Fibroblast of skin of scalp (primary cell): ENCODE results near the gene SDK2.
A peak's percentile ranks its signal among the peaks of the same experiment; 100 is the strongest.
"Not testable (repeated sequence)": the region's sequence is repeated elsewhere in the genome, so short reads cannot be mapped to it uniquely, and the experiment has no call there.

Experiments used
- DNase-seq: peaks from one replicate; pipeline ENCODE4 v3.0.0-alpha.2; 2013

The SDK2 gene

DNA sequence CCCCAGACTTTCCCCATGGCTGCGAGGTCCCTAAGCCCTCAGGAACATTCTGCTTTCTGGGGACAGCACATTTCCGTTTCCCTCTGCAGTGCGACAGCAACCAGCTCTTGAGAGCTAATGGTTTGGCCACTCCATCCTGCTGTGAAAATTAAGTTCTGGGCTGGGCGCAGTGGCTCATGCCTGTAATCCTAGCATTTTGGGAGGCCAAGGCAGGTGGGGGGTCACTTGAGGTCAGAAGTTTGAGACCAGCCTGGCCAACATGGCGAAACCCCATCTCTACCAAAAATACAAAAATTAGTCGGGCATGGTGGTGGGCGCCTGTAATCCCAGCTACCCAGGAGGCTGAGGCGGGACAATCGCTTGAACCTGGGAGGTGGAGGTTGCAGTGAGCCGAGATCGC, 331.4 kb downstream of the SDK2 start:
- not testable (repeated sequence) for DNase-seq

DNA sequence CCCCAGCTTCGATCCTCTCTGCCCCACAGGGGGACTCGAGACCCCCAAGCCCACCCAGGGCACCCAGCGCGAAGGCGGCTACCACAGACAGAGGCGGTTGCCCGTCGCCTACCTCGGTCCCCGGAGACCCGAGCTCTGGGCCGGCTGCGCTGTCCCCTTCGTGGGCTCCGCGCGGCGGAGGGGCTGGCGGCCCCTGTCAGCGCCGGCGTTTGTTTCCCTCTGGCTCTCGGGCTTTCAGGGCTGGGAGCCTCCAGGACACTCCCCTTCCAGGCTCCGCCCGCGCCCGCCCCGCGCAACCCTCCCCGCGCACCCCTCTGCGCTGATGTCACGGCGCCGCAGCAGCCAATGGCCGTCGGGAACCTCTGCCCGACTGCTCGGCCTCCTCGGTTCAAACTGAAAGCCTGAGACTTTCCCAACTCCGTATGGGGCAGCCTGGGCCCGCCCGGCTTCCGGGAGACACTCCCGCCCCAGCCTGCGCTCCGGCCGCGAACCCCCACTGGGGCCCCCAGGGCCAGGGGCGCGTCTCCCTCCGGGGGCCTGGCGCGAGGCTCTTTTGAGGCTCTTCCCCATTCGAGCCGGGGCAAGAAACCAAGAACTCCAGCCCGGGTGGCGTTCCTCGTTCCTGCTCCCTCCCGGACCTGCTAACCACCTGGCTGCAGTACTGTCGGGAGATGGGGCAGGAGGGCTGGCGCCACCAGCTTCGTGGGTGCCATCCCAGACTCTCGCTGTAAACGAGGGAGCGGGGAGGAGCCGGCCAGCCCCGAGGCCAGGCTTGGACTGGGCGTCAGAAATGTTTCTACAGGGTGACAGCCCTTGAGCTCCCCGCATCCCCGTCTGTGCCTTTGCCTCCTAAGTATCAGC, 332.2 kb downstream of the SDK2 start, which contains the start of gene CDC42EP4:
CDC42EP4 (minus strand) TSS at position 221 of the 861 bp plus-strand sequence. CDS start 25,501 bp downstream, outside the sequence.
- DNase-seq, result peak; percentile 95

DNA sequence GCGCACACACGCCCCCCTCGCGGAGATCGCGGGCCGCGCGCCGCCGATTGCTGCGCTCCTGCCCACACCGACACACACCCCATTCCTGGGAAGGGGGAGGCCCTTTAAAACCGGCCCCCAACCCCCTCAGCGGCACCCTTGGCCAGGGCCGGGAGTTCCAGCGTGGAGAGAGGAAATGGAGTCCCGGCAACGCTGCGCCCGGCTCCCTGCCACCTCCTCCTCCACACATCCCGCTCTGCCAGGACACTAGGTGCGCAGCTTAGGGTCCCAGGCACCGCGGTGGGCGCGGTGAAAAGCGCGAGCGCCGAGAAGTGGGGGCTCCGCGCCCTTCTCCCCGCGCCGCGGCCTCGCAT, 332.8 kb downstream of the SDK2 start:
- DNase-seq, result no peak

DNA sequence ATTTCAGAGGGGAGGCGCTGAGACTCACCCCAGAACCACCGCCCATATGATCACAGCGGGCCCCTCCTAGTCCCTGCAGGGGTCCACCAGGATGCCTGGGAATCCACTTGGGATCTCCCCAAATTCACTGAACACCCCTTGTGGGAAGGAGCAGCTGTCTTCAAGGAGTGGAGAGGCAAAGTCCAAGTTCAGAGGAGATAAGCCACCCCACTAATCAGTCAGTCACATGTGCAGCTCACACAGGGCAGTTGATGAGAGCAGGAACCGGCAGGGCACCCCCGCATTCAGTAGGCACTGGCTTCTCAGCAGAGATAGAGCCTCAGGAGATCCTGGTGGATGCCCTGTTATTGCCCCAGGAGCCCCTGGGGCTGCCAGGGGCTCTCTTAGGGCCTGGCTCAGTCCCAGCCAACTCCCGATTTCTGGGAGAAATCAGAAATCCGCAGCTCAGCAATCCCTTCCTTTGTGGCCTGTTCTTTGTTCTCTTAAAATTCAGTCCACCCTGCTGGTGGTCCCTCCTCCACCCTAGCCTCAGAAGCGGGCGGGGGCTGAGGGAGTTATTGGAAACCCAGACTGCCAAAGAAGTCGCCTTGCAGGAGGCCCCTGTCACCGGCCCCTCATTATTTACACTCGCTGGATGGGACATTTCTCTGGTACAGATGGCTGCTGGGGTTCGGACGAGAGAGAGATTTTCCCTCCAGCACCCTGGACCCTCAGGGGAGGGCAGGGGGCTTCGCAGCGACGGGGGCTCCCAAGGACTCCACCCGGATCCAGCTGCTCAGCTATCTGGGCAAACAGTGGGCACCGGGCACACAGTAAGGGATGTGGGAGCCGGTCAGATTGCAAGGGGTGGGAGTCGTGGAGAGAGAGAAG, 334.3 kb downstream of the SDK2 start:
- DNase-seq, result peak; percentile 27

DNA sequence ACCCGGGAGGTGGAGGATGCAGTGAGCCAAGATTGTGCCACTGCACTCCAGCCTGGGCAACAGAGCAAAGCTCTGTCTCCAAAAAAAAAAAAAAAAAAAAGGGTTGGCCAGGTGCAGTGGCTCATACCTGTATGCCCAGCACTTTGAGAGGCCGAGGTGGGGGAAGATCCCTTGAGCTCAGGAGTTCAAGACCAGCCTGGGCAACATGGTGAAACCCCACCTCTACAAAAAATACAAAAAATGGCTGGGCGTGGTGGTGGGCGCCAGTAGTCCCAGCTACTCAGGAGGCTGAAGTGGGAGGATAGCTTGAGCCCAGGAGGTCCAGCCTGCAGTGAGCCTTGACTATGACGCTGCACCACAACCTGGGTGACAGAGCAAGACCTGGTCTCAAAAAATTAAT, 335.3 kb downstream of the SDK2 start:
- DNase-seq, result not testable (repeated sequence)

DNA sequence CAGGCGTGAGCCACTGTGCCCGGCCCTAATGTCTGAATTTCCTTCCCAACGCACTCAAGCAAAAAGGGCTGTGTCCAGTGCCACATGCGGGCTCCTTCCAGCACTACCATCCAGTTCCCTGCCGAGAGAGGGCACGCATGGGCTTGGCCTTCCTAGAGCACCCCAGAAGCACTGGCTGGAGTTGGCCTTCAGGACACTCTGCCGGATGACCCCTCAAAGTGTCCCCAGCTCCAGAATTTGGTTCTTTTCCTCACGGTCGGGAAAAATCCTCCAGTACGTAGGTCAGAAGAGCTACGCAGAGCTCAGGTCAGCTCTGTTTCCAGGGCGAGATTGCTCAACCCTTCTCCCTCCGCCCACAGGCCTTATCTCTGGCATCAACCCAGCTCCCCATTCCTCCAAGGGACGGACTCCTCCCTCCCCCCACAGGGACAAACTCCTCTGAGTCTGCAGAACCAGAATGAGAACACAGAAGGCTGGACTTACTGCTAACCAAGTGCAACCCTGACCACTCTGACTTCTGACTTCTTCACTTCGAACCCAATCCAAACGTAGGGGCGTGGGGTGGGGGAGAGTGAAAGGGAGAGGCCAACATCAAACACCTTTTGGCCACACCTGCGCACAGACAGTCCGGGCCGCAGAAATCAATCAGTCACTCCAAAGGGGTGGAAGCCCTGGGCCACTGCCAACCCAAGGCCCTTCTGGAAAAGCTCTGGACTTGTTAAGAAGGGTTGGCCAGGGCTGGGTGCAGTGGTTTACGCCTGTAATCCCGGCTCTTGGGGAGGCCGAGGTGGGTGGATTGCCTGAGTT, 336.0 kb downstream of the SDK2 start:
- peak; percentile 53 for DNase-seq

DNA sequence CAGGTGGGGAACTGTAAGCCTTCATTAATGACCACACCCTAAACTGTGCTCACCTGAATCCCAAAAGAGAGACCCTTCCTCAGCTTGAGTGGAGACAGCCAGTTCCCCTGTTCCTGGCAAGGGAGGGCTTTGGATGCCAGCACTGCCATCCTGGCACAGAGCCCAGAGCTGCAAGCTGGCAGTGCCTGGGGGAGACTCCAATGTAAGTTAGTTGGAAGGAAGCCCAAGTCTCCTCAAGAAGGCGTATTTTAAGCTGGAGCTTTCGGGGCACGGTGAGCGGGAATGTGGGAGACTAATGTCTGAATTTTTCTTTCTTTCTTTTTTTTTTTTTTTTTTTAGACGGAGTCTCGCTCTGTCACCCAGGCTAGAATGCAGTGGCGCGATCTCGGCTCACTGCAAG, 337.1 kb downstream of the SDK2 start:
- DNase-seq, result no peak

DNA sequence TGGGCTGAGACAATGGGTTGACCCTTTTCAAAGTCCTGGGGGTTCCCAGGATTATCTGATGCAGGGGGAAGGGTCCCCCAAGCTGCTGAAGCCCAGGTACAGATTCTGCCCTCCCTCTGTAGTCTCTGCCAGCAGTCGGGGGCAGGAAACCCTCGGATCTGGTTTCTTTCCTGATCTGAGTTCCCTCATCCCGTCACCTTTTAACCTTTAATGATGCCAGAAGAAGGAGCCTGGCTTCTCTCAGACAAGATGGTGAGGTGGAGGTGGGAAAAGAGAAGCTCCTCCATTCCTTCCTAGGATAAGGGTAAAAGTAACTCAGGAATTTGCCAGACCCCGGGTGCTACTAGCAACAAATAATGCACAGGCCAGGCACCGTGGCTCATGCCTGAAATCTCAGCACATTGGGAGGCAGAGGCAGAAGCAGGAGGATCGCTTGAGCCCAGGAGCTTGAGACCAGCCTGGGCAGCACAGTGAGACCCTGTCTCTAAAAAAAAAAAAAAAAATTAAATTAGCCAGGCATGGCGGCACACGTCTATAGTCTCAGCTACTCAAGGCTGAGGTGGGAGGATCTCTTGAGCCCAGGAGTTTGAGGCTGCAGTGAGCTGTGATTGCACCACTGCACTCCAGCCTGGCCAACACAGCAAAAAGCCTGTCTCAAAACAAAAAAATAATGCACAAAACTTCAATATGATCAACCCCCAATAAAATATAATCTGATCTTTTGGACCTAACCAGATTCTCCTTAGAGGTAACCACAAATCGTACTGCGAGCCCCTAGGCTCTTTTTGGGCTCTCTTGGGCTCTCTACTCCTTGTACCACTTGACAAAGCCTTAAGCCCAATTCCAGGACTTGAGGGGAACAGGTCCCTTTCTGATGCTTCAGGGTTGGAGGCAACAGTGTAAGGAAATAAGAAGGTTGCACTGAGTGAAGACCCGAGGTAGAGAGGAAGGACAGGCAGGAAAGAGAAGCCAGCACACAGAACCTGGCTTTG, 338.1 kb downstream of the SDK2 start:
- no peak for DNase-seq

DNA sequence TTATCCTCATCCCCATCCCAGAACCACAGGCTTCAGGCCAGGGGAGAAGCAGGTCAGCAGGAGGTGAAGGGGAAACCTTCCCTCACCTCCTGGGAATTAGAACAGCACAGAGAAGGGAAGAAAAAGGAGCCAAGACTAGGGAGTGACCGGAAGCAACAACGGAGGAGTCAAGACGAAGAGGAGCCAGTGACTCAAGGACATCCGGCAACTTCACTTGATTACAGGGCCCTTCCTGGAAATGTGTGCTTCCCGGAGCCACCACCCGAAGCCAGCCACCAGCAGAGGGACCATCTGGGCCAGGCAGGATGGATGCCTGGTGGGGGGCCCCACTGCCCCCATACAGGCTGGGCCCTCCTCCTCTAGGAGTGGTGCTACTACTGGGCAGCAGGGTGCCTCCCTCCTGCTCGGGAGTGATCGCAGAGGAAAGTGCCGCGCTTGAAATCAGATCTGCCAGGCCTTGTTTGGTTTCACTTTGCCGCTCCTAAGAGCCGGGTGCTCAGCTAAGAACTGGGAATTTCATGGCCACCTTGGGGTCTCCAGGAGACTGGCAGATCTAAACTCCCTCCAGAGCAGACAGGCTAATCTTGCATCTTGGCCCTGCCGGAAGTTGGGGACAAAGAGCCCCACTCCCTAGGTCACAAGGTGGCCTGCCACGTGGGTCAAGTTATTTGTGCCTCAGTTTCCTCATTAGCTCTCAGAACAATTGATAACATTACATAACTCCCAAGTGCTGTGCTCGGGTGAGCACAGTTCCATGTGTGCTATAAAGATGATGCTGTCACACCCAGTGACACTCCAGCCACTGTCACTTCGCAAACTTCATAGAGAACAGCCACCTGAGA, 339.1 kb downstream of the SDK2 start:
- peak; percentile 87 for DNase-seq

DNA sequence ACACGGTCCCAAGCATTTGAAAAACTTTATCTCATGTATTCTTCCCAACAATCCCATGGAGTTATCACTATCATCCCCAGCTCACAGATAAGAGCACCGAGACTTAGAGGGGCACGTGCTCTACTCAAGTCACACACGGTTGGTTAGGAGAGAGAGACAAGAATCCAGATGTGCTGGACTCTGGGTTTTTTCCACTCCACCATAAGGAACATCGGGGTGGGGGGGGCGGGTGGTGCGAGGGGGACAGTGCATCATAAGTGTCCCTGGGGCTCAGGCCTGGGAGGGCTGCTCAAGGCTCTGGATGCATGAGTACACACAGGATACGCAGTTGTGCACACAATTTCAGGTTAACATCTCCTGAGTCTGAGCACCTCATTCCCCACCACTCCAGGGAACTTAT, 339.8 kb downstream of the SDK2 start:
- DNase-seq, result no peak

DNA sequence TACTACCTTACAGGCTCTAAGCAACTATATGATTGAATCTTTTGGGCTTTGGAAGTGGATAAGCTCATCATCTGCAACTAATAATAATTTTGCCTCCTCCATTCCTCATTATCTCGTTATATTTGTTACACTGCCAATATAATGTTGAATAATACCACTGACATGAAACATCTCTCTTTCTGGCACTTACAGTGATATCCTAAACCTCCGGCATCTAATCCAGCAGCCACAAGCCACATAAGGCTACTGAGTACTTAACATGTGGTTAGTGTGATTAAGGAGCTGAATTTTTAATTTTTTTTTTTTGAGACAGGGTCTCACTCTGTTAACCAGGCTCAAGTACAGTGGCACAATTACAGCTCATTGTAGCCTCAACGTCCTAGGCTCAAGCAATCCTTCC, 342.1 kb downstream of the SDK2 start:
- DNase-seq, result peak; percentile 92

DNA sequence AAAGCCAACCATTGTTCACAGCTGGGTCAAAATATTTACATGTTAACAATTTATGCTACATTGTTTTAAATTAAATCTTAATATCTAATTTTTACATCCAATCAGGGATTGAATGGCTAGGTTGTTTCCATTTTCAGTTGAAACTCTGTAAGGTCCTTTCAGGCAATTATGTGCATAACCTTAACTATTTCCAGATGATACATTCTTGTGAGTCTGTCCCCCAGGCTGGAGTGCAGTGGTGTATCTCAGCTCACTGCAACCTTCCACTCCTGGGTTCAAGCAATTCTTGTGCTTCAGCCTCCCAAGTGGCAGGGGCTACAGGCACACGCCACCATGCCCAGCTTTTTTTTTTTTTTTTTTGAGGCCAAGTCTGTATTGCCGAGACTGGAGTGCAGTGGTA, 342.9 kb downstream of the SDK2 start:
- DNase-seq, result peak; percentile 53

DNA sequence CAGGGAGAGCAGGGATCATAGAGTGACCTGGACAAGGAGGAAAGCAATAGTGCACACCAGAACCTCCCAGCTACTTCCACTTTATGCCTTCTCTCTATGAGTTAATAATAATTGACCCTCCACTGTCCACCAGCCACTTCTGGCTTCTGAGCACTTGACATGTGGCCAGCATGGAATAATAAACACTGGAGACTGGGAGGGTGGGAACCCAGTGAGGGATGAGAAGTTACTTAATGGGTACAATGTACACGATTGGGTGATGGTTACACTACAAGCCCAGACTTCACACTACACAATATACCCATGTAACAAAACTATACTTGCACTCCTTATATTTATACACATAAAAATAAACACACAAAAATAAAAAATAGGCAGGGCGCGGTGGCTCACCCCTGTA, 343.9 kb downstream of the SDK2 start:
- no peak for DNase-seq

DNA sequence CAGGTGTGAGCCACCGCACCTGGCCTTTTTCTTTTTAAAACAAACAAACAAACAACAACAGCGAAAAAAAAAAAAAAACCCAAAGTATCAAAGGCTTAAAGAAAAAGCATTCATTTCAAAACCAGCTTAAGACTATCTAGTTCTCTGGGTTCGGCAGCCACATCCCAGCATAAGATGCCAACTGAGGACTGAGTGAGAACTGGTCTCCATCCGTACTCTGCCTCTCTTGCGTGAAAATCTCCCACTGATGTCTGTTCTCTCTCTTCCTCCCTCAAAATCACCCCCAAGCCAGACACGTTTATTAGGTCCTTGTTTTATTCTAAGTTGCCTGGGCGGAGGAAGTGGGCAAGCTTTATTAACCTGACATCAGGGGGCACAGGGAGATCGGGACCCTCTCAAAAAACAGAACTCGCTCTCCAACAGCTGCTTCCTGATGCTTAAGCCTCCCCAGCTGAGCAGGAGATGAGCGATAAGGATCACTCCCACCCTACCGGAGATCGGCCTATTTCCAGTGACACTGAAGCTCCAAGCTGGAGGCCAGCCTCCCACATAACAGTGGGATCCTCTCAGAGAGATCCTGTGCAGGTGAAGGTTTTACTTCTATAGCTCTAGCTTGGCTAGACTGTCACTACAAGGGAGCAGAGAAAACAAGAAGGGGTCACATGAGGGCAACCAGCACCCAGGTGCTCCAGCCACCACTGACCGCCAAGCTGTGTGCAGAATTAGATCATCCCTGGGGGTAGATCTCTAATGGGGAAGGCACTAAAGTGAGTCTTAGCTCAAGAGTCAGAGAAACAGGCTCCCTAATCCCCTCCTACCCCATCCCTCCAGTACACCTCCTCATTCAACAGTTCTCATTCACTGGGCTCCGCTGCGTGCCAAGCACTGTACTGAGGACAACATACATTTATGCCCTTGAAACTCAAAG, 346.0 kb downstream of the SDK2 start:
- DNase-seq, result no peak

DNA sequence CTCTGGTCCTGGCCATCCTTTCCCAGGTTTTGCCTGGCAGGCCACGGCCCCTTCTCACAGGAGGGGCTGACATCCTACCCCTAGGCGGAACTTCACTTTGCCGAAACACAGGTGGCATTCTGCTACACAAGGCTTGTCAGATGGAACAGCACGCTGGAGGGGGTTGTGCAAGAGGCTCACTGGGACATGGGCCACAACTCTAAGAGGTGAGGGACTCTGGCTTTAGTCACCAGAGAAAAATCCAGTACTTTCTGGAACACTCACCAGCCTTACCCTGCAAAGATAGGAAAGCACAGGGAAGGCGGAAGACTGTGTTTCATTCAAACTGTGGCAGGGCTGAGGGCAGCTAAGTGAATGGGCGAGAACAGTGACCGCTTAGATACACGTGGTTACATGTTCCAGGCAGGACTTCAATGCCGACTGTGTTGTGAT, 350.7 kb downstream of the SDK2 start:
- peak; percentile 63 for DNase-seq

DNA sequence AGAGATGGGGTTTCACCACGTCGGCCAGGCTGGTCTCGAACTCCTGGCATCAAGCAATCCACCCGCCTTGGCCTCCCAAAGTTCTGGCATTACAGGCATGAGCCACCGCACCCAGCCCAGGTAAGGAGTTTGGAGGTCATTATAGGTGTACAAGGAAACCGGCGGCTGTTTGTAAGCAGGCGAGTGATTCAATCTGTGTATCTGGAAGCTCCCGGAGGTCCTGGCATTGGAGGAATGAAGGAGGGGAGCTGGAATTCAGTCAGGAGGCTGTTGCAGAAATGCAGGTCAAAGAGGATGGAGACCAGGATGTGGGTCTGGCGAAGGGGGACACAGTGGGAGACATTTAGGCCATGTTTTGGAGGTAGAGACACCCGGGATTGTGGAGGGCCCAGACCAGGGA, 351.2 kb downstream of the SDK2 start:
- DNase-seq, result no peak

DNA sequence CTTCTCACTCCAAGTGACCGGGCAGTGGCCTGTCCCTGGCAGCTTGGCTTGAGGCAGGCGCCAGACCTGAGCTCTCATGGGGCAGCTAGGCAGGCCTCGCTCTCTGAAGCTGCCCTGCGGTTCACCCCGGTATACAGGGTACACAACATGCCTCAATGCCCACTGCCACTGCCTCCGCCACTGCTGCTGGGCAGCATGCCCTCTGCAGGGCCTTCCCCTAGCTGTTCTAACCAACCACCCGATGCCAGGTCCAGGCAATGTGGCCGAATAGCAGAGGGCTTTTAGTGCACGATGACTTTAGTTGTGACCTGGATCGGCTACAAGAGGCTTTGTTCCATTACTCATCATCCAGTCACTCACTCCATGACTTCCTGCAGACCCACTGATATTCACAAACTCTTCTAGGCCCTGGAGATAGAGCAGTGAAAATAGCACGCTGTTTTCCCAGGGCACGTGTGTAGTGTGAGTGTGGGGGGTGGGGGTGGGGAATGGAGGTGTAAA, 352.2 kb downstream of the SDK2 start:
- peak; percentile 59 for DNase-seq

DNA sequence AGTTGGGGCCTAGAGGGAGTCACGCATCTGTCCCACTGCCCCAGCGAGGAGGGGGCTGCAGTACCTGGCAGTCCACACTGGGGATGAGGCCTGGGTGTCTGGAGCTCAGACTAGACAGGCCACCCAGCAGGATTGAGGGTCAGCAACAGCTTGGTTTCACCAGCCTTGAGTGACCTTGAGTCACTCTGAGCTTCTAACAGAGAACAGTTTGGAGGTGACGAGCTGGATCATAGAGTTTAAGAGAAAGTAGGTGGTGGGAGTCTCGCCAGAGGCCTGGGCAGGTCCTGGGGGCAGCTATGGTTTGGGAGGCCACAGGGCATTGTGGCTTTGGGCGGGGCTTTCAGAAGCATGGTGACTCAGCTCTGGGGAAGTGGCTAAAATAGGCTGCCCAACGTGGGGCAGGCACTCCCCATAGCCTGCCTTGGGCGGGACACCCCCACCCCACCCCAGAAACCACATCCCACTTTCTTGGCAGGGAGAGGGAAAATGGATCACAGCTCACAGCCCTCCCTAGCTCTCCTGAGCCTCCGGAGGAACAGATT, 352.9 kb downstream of the SDK2 start:
- peak; percentile 89 for DNase-seq
